ENCODE results near the gene USP48. TPM values are rescaled to one million over a fixed set of nuclear protein-coding genes. Genes with fewer than 3 reads are reported as not detected.
"Not testable (repeated sequence)": the region's sequence is repeated elsewhere in the genome, so short reads cannot be mapped to it uniquely, and the experiment has no call there.

Gene USP48
- total RNA-seq, 4 donors from 2014 or later = 23.1 to 92.5 (median 64.4) TPM

- TF ChIP-seq POLR2A (IDR thresholded peaks at IDR 0.05) (no peak), CTCF (IDR thresholded peaks at IDR 0.05) (no peak)
- no peak overlapping the region for H3K4me3 ChIP-seq
Measured at GRCh38 chr1:21779613-21780521, 3.1 kb downstream of the USP48 start.

GRCh38 chr1:21778405-21778727 is 4.6 kb downstream of the USP48 start:
- H3K27ac ChIP-seq = no peak overlapping the region
- no peak for TF ChIP-seq POLR2A (IDR thresholded peaks at IDR 0.05)
- TF ChIP-seq CTCF (IDR thresholded peaks at IDR 0.05) = no peak
- no peak for DNase-seq
- no peaks in the 10 kb centered on the region for H3K27me3 ChIP-seq
- no peaks in the 10 kb centered on the region for H3K36me3 ChIP-seq
- no peaks in the 10 kb centered on the region for H3K9me3 ChIP-seq
- peaks cover 0 to 10% of the 10 kb centered on the region in 2 donors for H3K4me1 ChIP-seq
- intact Hi-C loops (cut with DNase I; ENCODE audit: low total_unique reads) = no loop called here
- H3K4me3 ChIP-seq = no peak overlapping the region

More at GRCh38 chr1:21779613-21780521, 3.1 kb downstream of the USP48 start:
- Histone ChIP-seq H3K27me3 (no peaks in the 10 kb centered on the region), H3K9me3 (no peaks in the 10 kb centered on the region), H3K36me3 (no peaks in the 10 kb centered on the region), H3K27ac (no peak overlapping the region), H3K4me1 (peaks cover 0 to 10% of the 10 kb centered on the region in 2 donors)
- intact Hi-C loops (cut with DNase I; ENCODE audit: low total_unique reads) = no loop called here
- DNase-seq = no peak

- intact Hi-C loops (cut with DNase I; ENCODE audit: low total_unique reads); H3K27me3 ChIP-seq; H3K27ac ChIP-seq; H3K4me3 ChIP-seq; H3K9me3 ChIP-seq; DNase-seq; H3K36me3 ChIP-seq: not testable (repeated sequence)
- peaks cover 0 to 10% of the 10 kb centered on the region in 2 donors for H3K4me1 ChIP-seq
Measured at GRCh38 chr1:21776925-21777324, 6.0 kb downstream of the USP48 start.

- Histone ChIP-seq H3K4me3 (no peak overlapping the region), H3K36me3 (no peaks in the 10 kb centered on the region), H3K9me3 (no peaks in the 10 kb centered on the region), H3K27ac (no peak overlapping the region), H3K27me3 (no peaks in the 10 kb centered on the region), H3K4me1 (peaks cover 0 to 4% of the 10 kb centered on the region in 2 donors)
- intact Hi-C loops (cut with DNase I; ENCODE audit: low total_unique reads) = no loop called here
- no peak for DNase-seq
- TF ChIP-seq POLR2A (IDR thresholded peaks at IDR 0.05) (no peak), CTCF (IDR thresholded peaks at IDR 0.05) (no peak)
Measured at GRCh38 chr1:21775985-21776562, 6.9 kb downstream of the USP48 start.

GRCh38 chr1:21775550-21775914 is 7.4 kb downstream of the USP48 start:
- DNase-seq = no peak
- no peaks in the 10 kb centered on the region for H3K27me3 ChIP-seq
- TF ChIP-seq CTCF (IDR thresholded peaks at IDR 0.05) (no peak), POLR2A (IDR thresholded peaks at IDR 0.05) (no peak)
- H3K36me3 ChIP-seq = no peaks in the 10 kb centered on the region
- no peak overlapping the region for H3K4me3 ChIP-seq
- no peak overlapping the region for H3K27ac ChIP-seq
- H3K9me3 ChIP-seq = no peaks in the 10 kb centered on the region
- intact Hi-C loops (cut with DNase I; ENCODE audit: low total_unique reads) = no loop called here
- no peaks in the 10 kb centered on the region for H3K4me1 ChIP-seq
